HEK293 (cell line): ENCODE data around the gene CBX2.
A peak's percentile ranks its signal among the peaks of the same experiment; 100 is the strongest.

Source experiments
- GLIS1 ChIP-seq: fragments of 450-650 bp; formaldehyde crosslinking; IDR thresholded peaks from 2 replicates; pipeline ENCODE4 v1.5.1; 2016; ENCODE audit warnings: missing biosample characterization, missing genetic modification characterization
- KLF8 ChIP-seq: fragments of 450-650 bp; formaldehyde crosslinking; IDR thresholded peaks from 2 replicates; pipeline ENCODE4 v1.5.1; 2016; ENCODE audit warnings: missing biosample characterization, missing genetic modification characterization
- OSR2 ChIP-seq: fragments of 450-650 bp; formaldehyde crosslinking; IDR thresholded peaks from 2 replicates; pipeline ENCODE4 v1.5.1; 2016; ENCODE audit warnings: missing biosample characterization, missing genetic modification characterization
- PRDM6 ChIP-seq: fragments of 450-650 bp; formaldehyde crosslinking; IDR thresholded peaks from 2 replicates; pipeline ENCODE4 v1.5.1; 2017; ENCODE audit warnings: missing biosample characterization, missing genetic modification characterization
- RBAK ChIP-seq: fragments of 450-650 bp; formaldehyde crosslinking; IDR thresholded peaks from 2 replicates; pipeline ENCODE4 v1.5.1; 2016; ENCODE audit warnings: missing biosample characterization, missing genetic modification characterization
- SALL2 ChIP-seq: fragments of 450-650 bp; formaldehyde crosslinking; IDR thresholded peaks from 2 replicates; pipeline ENCODE4 v1.5.0; 2017; ENCODE audit warnings: missing biosample characterization, mild to moderate bottlenecking, missing genetic modification characterization, borderline replicate concordance
- TRIM28 ChIP-seq: IDR thresholded peaks from 2 replicates; pipeline ENCODE4 v1.6.1; 2011; ENCODE audit warnings: low read length, control low read depth, borderline replicate concordance
- WT1 ChIP-seq: fragments of 450-650 bp; formaldehyde crosslinking; IDR thresholded peaks from 2 replicates; pipeline ENCODE4 v1.5.1; 2016; ENCODE audit warnings: missing biosample characterization, missing genetic modification characterization
- YY1 ChIP-seq: fragments of 450-650 bp; formaldehyde crosslinking; IDR thresholded peaks from 2 replicates; pipeline ENCODE4 v1.5.1; 2018; ENCODE audit warnings: missing biosample characterization, missing genetic modification characterization
- ZBTB48 ChIP-seq: fragments of 450-650 bp; formaldehyde crosslinking; IDR thresholded peaks from 2 replicates; pipeline ENCODE4 v1.5.1; 2016; ENCODE audit warnings: missing biosample characterization, missing genetic modification characterization
- ZNF112 ChIP-seq: fragments of 450-650 bp; formaldehyde crosslinking; IDR thresholded peaks from 2 replicates; pipeline ENCODE4 v1.5.0; 2017; ENCODE audit warnings: missing biosample characterization, missing genetic modification characterization
- ZNF184 ChIP-seq: fragments of 450-650 bp; IDR thresholded peaks from 2 replicates; pipeline ENCODE4 v1.5.1; 2018; ENCODE audit warnings: missing biosample characterization, mild to moderate bottlenecking, missing genetic modification characterization
- ZNF214 ChIP-seq: fragments of 450-650 bp; formaldehyde crosslinking; IDR thresholded peaks from 2 replicates; pipeline ENCODE4 v1.5.1; 2017; ENCODE audit warnings: missing biosample characterization, mild to moderate bottlenecking, missing genetic modification characterization, borderline replicate concordance
- ZNF223 ChIP-seq: fragments of 450-650 bp; formaldehyde crosslinking; IDR thresholded peaks from 2 replicates; pipeline ENCODE4 v1.5.1; 2016; ENCODE audit warnings: missing biosample characterization, missing genetic modification characterization
- ZNF391 ChIP-seq: fragments of 450-650 bp; formaldehyde crosslinking; IDR thresholded peaks from 2 replicates; pipeline ENCODE4 v1.5.1; 2016; ENCODE audit warnings: low read depth, missing biosample characterization, missing genetic modification characterization, borderline replicate concordance
- ZNF513 ChIP-seq: fragments of 450-650 bp; IDR thresholded peaks from 2 replicates; pipeline ENCODE4 v1.5.1; 2018; ENCODE audit warnings: missing biosample characterization, missing genetic modification characterization
- ZNF645 ChIP-seq: fragments of 450-650 bp; formaldehyde crosslinking; IDR thresholded peaks from 2 replicates; pipeline ENCODE4; 2016; ENCODE audit warnings: missing biosample characterization, missing genetic modification characterization
- ZNF692 ChIP-seq: fragments of 450-650 bp; formaldehyde crosslinking; IDR thresholded peaks from 2 replicates; pipeline ENCODE4 v1.5.1; 2016; ENCODE audit warnings: missing biosample characterization, missing genetic modification characterization
- ZNF701 ChIP-seq: fragments of 450-650 bp; formaldehyde crosslinking; IDR thresholded peaks from 2 replicates; pipeline ENCODE4 v1.5.1; 2016; ENCODE audit warnings: missing biosample characterization, missing genetic modification characterization
- ZNF785 ChIP-seq: fragments of 450-650 bp; formaldehyde crosslinking; IDR thresholded peaks from 2 replicates; pipeline ENCODE4 v1.5.1; 2016; ENCODE audit warnings: missing biosample characterization, missing genetic modification characterization
- ZSCAN23 ChIP-seq: fragments of 450-650 bp; formaldehyde crosslinking; IDR thresholded peaks from 2 replicates; pipeline ENCODE4 v1.5.1; 2016; ENCODE audit warnings: missing biosample characterization, missing genetic modification characterization
- ZSCAN30 ChIP-seq: fragments of 450-650 bp; IDR thresholded peaks from 2 replicates; pipeline ENCODE4 v1.5.1; 2018; ENCODE audit warnings: missing biosample characterization, mild to moderate bottlenecking, missing genetic modification characterization, moderate library complexity
- TF ChIP-seq, protein P1 (sequence below): fragments of 450-650 bp; formaldehyde crosslinking; conservative IDR thresholded peaks from 2 replicates; pipeline ENCODE4 v1.5.1; 2016; ENCODE audit warnings: low read depth, missing biosample characterization, missing genetic modification characterization
- TF ChIP-seq, protein P2 (sequence below): fragments of 450-650 bp; formaldehyde crosslinking; IDR thresholded peaks from 2 replicates; pipeline ENCODE4 v1.5.1; 2016; ENCODE audit warnings: missing biosample characterization, missing genetic modification characterization, borderline replicate concordance

Gene CBX2

GRCh38 chr17:79777120-79777893, 641 bp upstream of the CBX2 start (continued):
- TF ChIP-seq, protein P1, sequence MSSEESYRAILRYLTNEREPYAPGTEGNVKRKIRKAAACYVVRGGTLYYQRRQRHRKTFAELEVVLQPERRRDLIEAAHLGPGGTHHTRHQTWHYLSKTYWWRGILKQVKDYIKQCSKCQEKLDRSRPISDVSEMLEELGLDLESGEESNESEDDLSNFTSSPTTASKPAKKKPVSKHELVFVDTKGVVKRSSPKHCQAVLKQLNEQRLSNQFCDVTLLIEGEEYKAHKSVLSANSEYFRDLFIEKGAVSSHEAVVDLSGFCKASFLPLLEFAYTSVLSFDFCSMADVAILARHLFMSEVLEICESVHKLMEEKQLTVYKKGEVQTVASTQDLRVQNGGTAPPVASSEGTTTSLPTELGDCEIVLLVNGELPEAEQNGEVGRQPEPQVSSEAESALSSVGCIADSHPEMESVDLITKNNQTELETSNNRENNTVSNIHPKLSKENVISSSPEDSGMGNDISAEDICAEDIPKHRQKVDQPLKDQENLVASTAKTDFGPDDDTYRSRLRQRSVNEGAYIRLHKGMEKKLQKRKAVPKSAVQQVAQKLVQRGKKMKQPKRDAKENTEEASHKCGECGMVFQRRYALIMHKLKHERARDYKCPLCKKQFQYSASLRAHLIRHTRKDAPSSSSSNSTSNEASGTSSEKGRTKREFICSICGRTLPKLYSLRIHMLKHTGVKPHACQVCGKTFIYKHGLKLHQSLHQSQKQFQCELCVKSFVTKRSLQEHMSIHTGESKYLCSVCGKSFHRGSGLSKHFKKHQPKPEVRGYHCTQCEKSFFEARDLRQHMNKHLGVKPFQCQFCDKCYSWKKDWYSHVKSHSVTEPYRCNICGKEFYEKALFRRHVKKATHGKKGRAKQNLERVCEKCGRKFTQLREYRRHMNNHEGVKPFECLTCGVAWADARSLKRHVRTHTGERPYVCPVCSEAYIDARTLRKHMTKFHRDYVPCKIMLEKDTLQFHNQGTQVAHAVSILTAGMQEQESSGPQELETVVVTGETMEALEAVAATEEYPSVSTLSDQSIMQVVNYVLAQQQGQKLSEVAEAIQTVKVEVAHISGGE: peak; percentile 37; the same call in 1 of the 2 replicates
- TF ChIP-seq ZNF701 (no peak), ZNF184 (tag by site-specific recombination) (0 out of 2 replicates have a peak, but pooled peaks have one; percentile 12), ZNF513 (tag by site-specific recombination) (no peak), ZSCAN30 (tag by site-specific recombination) (no peak), ZNF645 (tag by site-specific recombination) (no peak), ZNF223 (tag by site-specific recombination) (no peak), ZNF692 (tag by site-specific recombination) (peak; percentile 88), TRIM28 (no peak), OSR2 (no peak), YY1 (tag by site-specific recombination) (0 out of 2 replicates have a peak, but pooled peaks have one; percentile 51), RBAK (no peak), GLIS1 (peak; percentile 37; the same call in 1 of the 2 replicates), ZSCAN23 (tag by site-specific recombination) (no peak), SALL2 (tag by site-specific recombination) (no peak), PRDM6 (tag by site-specific recombination) (no peak), ZNF391 (no peak), ZNF112 (tag by site-specific recombination) (no peak), WT1 (peak; percentile 38; the same call in 1 of the 2 replicates), ZBTB48 (tag by site-specific recombination) (peak; percentile 70; the same call in 1 of the 2 replicates), KLF8 (tag by site-specific recombination) (peak; percentile 90), ZNF785 (tag by site-specific recombination) (no peak), ZNF214 (tag by site-specific recombination) (no peak)
- TF ChIP-seq, protein P2, sequence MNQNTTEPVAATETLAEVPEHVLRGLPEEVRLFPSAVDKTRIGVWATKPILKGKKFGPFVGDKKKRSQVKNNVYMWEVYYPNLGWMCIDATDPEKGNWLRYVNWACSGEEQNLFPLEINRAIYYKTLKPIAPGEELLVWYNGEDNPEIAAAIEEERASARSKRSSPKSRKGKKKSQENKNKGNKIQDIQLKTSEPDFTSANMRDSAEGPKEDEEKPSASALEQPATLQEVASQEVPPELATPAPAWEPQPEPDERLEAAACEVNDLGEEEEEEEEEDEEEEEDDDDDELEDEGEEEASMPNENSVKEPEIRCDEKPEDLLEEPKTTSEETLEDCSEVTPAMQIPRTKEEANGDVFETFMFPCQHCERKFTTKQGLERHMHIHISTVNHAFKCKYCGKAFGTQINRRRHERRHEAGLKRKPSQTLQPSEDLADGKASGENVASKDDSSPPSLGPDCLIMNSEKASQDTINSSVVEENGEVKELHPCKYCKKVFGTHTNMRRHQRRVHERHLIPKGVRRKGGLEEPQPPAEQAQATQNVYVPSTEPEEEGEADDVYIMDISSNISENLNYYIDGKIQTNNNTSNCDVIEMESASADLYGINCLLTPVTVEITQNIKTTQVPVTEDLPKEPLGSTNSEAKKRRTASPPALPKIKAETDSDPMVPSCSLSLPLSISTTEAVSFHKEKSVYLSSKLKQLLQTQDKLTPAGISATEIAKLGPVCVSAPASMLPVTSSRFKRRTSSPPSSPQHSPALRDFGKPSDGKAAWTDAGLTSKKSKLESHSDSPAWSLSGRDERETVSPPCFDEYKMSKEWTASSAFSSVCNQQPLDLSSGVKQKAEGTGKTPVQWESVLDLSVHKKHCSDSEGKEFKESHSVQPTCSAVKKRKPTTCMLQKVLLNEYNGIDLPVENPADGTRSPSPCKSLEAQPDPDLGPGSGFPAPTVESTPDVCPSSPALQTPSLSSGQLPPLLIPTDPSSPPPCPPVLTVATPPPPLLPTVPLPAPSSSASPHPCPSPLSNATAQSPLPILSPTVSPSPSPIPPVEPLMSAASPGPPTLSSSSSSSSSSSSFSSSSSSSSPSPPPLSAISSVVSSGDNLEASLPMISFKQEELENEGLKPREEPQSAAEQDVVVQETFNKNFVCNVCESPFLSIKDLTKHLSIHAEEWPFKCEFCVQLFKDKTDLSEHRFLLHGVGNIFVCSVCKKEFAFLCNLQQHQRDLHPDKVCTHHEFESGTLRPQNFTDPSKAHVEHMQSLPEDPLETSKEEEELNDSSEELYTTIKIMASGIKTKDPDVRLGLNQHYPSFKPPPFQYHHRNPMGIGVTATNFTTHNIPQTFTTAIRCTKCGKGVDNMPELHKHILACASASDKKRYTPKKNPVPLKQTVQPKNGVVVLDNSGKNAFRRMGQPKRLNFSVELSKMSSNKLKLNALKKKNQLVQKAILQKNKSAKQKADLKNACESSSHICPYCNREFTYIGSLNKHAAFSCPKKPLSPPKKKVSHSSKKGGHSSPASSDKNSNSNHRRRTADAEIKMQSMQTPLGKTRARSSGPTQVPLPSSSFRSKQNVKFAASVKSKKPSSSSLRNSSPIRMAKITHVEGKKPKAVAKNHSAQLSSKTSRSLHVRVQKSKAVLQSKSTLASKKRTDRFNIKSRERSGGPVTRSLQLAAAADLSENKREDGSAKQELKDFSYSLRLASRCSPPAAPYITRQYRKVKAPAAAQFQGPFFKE (tag by site-specific recombination): no peak
